GM23248 (cell line): ENCODE data around the gene RBM24. TPM values are rescaled to one million over a fixed set of nuclear protein-coding genes. Genes with fewer than 3 reads are reported as not detected.
A peak's percentile ranks its signal among the peaks of the same experiment; 100 is the strongest.

Experiments
- DNase-seq: peaks from one replicate; pipeline ENCODE4 v3.0.0-alpha.2; 2015
- H2AFZ ChIP-seq: fragments of 200-600 bp; sonication (generic); 2 replicates; pipeline ENCODE4 v1.6.1; 2016; ENCODE audit warnings: antibody characterized with exemption
- H3F3A ChIP-seq: fragments of 200-600 bp; sonication (generic); 2 replicates; pipeline ENCODE4 v1.6.1; 2016; ENCODE audit warnings: mild to moderate bottlenecking, antibody characterized with exemption, mixed run types; ENCODE audit not compliant: insufficient read depth
- H3K27ac ChIP-seq: fragments of 200-600 bp; sonication (generic); 2 replicates; pipeline ENCODE4 v1.5.1; 2016; ENCODE audit warnings: mild to moderate bottlenecking
- H3K27me3 ChIP-seq: fragments of 200-600 bp; sonication (generic); replicated peaks from 2 replicates; pipeline ENCODE4 v1.6.1; 2016; ENCODE audit warnings: mild to moderate bottlenecking; ENCODE audit not compliant: insufficient read depth
- H3K36me3 ChIP-seq: fragments of 200-600 bp; sonication (generic); 2 replicates; pipeline ENCODE4 v1.6.1; 2016; ENCODE audit warnings: low read depth, mild to moderate bottlenecking
- H3K4me1 ChIP-seq: fragments of 200-600 bp; sonication (generic); 2 replicates; pipeline ENCODE4 v1.6.1; 2016; ENCODE audit warnings: mild to moderate bottlenecking; ENCODE audit not compliant: insufficient read depth
- H3K4me2 ChIP-seq: fragments of 200-600 bp; sonication (generic); one replicate; pipeline ENCODE4 v1.6.1; 2016; ENCODE audit warnings: mild to moderate bottlenecking; ENCODE audit not compliant: unreplicated experiment
- H3K4me3 ChIP-seq: fragments of 200-600 bp; sonication (generic); 2 replicates; pipeline ENCODE4 v1.5.1; 2016; ENCODE audit warnings: mild to moderate bottlenecking
- H3K79me2 ChIP-seq: fragments of 200-600 bp; sonication (generic); 2 replicates; pipeline ENCODE4 v1.6.1; 2016; ENCODE audit warnings: mild to moderate bottlenecking; ENCODE audit not compliant: insufficient read depth
- H3K9ac ChIP-seq: fragments of 200-600 bp; sonication (generic); 2 replicates; pipeline ENCODE4 v1.6.1; 2016; ENCODE audit warnings: mild to moderate bottlenecking
- H3K9me2 ChIP-seq: fragments of 200-600 bp; sonication (generic); 2 replicates; pipeline ENCODE4 v1.6.1; 2016; ENCODE audit warnings: mixed run types, mild to moderate bottlenecking, moderate library complexity; ENCODE audit not compliant: insufficient read depth
- H3K9me3 ChIP-seq: fragments of 200-600 bp; sonication (generic); one replicate; pipeline ENCODE4 v1.6.1; 2017; ENCODE audit warnings: low read depth
- H4K20me1 ChIP-seq: fragments of 200-600 bp; sonication (generic); 2 replicates; pipeline ENCODE4 v1.6.0; 2016; ENCODE audit not compliant: insufficient read depth
- EZH2 ChIP-seq: fragments of 200-600 bp; sonication (generic); IDR thresholded peaks from 2 replicates; pipeline ENCODE4 v1.6.1; 2018; ENCODE audit warnings: antibody characterized with exemption, mild to moderate bottlenecking; ENCODE audit not compliant: insufficient read depth, poor library complexity, severe bottlenecking
- EZH2phosphoT487 ChIP-seq: fragments of 200-600 bp; sonication (generic); IDR thresholded peaks from 2 replicates; pipeline ENCODE4 v1.6.1; 2018; ENCODE audit warnings: antibody characterized with exemption, moderate library complexity, mild to moderate bottlenecking, low read depth; ENCODE audit not compliant: insufficient read depth
- WGBS, 2 experiments: methylation state at CpG; one replicate each; pipeline ENCODE4 v1.1.6; 2015 to 2017; ENCODE audit warnings: low lambda C conversion rate in 2 of 2, low coverage in 1 of 2; ENCODE audit errors: missing lambda C conversion rate in 2 of 2; 5-methylcytosine and 5-hydroxymethylcytosine counted together
- in situ Hi-C: fragments of 300-500 bp; cut with MboI; formaldehyde crosslinking; loops from 2 replicates; pipeline ENCODE4 v1.15.0; 2020
- polyA plus RNA-seq: library from polyadenylated mRNA; unstranded; fragments of >200 nt; fragmentation: Nextera tagmentation; extraction: Ambion mirVana; gene quantifications from 2 replicates; pipeline ENCODE4 v1.2.1, GENCODE V29; 2016
- total RNA-seq: library from RNA; depleted of rRNA; stranded (reverse); fragments of >200 nt; shearing (Covaris generic); gene quantifications from 2 replicates; pipeline ENCODE4 v1.2.3, GENCODE V29; 2014

RBM24 gene
- total and polyA plus RNA-seq, 2 experiments from 2014 or later: 3.5 to 7.9 TPM

DNA sequence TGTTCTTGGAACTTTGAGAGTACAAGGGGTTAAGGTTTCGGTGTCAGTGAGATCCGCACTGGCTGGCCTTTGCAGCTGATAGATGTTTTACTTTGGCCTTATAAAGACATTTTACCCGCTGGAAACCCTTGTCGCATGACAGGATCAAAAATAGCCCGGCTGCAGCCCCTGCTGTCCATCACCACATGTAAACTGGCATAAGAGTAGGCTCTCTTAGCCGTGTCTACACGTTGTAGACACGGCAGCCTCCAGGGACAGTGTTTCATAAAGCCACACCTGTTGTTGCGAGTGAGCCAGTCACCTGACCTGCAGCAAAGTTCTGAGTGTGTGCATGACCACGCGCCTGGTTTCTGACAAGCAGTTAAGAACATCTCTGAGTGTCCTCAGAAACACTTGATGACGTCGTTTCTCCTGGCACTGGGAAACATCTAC lies 8.5 kb downstream of the RBM24 start:
- Histone ChIP-seq H4K20me1 (no peaks in the 10 kb centered on the region), H3K4me3 (no peak overlapping the region), H3F3A (no peaks in the 10 kb centered on the region), H3K9me2 (no peaks in the 10 kb centered on the region), H3K4me2 (no peak overlapping the region), H3K4me1 (no peaks in the 10 kb centered on the region), H3K9ac (no peak overlapping the region), H2AFZ (no peak overlapping the region), H3K36me3 (peaks cover 6% of the 10 kb centered on the region; the same call in 1 of the 2 replicates), H3K27me3 (no peaks in the 10 kb centered on the region), H3K79me2 (no peaks in the 10 kb centered on the region), H3K27ac (no peak overlapping the region), H3K9me3 (no peaks in the 10 kb centered on the region)
- TF ChIP-seq EZH2phosphoT487: no peak
- no peak for TF ChIP-seq EZH2
- 49 to 52% methylated on average over 13 of the region's 13 CpGs for WGBS, 2 experiments
- peak; percentile 44 for DNase-seq
- in situ Hi-C loops: no loop called here

DNA sequence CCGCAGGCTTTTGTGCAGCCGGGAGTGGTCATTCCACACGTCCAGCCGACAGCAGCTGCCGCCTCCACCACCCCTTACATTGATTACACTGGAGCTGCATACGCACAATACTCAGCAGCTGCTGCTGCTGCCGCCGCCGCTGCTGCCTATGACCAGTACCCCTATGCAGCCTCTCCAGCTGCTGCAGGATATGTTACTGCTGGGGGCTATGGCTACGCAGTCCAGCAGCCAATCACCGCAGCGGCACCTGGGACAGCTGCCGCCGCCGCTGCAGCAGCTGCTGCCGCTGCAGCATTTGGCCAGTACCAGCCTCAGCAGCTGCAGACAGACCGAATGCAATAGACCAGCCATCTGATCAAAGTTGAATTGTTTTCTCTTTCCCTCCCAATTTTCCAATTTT lies 10.6 kb downstream of the RBM24 start:
- DNase-seq: no peak
- Histone ChIP-seq H3K4me2 (no peak overlapping the region), H3K27me3 (no peaks in the 10 kb centered on the region)

DNA sequence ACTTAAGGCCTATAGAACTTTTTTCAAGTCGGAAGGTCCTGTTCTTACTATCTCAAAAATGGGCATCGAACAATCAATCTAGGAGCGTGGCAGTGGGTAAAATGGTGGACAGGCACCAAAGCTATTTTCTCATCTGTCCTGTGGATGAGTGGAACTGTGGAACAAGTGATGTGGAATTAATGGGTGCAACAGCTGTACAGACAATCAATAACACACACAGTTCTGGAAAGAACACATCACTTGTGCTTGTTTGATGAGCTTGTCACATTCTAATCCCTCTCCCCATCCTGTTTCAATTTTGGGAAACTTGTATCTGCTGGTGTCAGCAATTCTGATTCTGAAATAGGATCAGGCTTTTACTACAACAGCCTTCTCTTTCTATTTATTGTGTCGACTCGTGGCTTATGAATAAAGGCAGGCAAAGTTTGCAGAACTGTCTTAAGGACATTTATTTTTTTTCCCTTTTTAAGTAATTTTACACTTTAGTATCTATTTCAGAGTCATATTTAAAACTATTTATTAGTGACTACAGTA lies 11.5 kb downstream of the RBM24 start:
- 64 to 68% methylated on average over 5 of the region's 5 CpGs for WGBS, 2 experiments
- in situ Hi-C loops: no loop called here
- no peak for TF ChIP-seq EZH2
- TF ChIP-seq EZH2phosphoT487: no peak

More for the DNA sequence above, 10.6 kb downstream of the RBM24 start:
- H4K20me1 ChIP-seq: no peaks in the 10 kb centered on the region
- in situ Hi-C loops: no loop called here
- H3K4me3 ChIP-seq: no peak overlapping the region
- no peaks in the 10 kb centered on the region for H3K9me2 ChIP-seq
- no peak for TF ChIP-seq EZH2
- no peak for TF ChIP-seq EZH2phosphoT487
- H3F3A ChIP-seq: no peaks in the 10 kb centered on the region
- H3K9me3 ChIP-seq: no peaks in the 10 kb centered on the region
- no peak overlapping the region for H3K27ac ChIP-seq
- H3K9ac ChIP-seq: no peak overlapping the region
- no peaks in the 10 kb centered on the region for H3K79me2 ChIP-seq
- peaks cover 6% of the 10 kb centered on the region; the same call in 1 of the 2 replicates for H3K36me3 ChIP-seq
- 97% methylated on average over 17 of the region's 17 CpGs for WGBS, 2 experiments
- no peak overlapping the region for H2AFZ ChIP-seq
- H3K4me1 ChIP-seq: no peaks in the 10 kb centered on the region

DNA sequence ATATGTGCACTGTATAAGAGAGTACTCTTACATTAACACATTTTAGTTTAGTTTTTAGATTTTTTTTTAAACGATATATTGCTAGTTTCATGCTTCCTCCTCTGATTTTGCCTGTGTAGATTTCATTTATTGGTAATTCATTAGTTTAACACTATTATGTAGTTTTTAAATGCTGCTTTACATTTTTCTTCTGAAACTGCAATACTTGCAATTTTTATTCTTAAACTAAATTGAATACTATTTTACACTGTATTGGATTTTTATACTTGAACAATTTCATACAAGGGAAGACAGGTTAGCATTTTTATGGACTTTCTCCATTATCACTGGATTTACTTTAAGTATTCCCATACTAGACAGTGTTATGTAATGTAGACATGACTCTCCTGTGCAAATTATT lies 12.2 kb downstream of the RBM24 start:
- H3K4me3 ChIP-seq: no peak overlapping the region
- no peaks in the 10 kb centered on the region for H3K79me2 ChIP-seq
- no peak overlapping the region for H3K9ac ChIP-seq
- no peaks in the 10 kb centered on the region for H3K9me3 ChIP-seq
- H2AFZ ChIP-seq: no peak overlapping the region
- H3K9me2 ChIP-seq: no peaks in the 10 kb centered on the region
- H4K20me1 ChIP-seq: no peaks in the 10 kb centered on the region
- in situ Hi-C loops: no loop called here
- 93 to 100% methylated on average over 1 of the region's 1 CpG for WGBS, 2 experiments
- no peak overlapping the region for H3K27ac ChIP-seq
- H3K4me2 ChIP-seq: no peak overlapping the region
- no peak for TF ChIP-seq EZH2phosphoT487
- TF ChIP-seq EZH2: no peak
- DNase-seq: no peak
- no peaks in the 10 kb centered on the region for H3F3A ChIP-seq
- H3K4me1 ChIP-seq: no peaks in the 10 kb centered on the region
- peaks cover 6% of the 10 kb centered on the region; the same call in 1 of the 2 replicates for H3K36me3 ChIP-seq
- no peaks in the 10 kb centered on the region for H3K27me3 ChIP-seq

More for the DNA sequence above, 11.5 kb downstream of the RBM24 start:
- Histone ChIP-seq H3K79me2 (no peaks in the 10 kb centered on the region), H3K9me2 (no peaks in the 10 kb centered on the region), H3K9me3 (no peaks in the 10 kb centered on the region), H3K27me3 (no peaks in the 10 kb centered on the region), H3K4me3 (no peak overlapping the region), H3K36me3 (peaks cover 6% of the 10 kb centered on the region; the same call in 1 of the 2 replicates), H3K4me2 (no peak overlapping the region), H3K9ac (no peak overlapping the region), H3K4me1 (no peaks in the 10 kb centered on the region), H3K27ac (no peak overlapping the region), H4K20me1 (no peaks in the 10 kb centered on the region), H3F3A (no peaks in the 10 kb centered on the region), H2AFZ (no peak overlapping the region)
- DNase-seq: no peak
